Keratinocyte (primary cell): ENCODE measurements around the gene LYZL1. TPM values are rescaled to one million over a fixed set of nuclear protein-coding genes. Genes with fewer than 3 reads are reported as not detected.

Source experiments
- DNase-seq: peaks from one replicate; pipeline ENCODE4 v3.0.0-alpha.2; 2011; ENCODE audit warnings: low read depth, missing footprints, low spot score
- FAIRE-seq: peaks from 2 replicates; lab custom pipeline; 2011; peaks lifted over from hg19 to GRCh38; lab: Jason Lieb, UNC
- H2AFZ ChIP-seq: 2 replicates; pipeline ENCODE4 v1.6.0; 2012; ENCODE audit warnings: low read length, control low read depth, inconsistent platforms; ENCODE audit not compliant: control insufficient read depth
- H3K27ac ChIP-seq: 2 replicates; pipeline ENCODE4 v1.5.1; 2011; ENCODE audit warnings: low read length; ENCODE audit not compliant: control insufficient read depth, insufficient read depth
- H3K27me3 ChIP-seq: 3 replicates; pipeline ENCODE4 v1.6.0; 2011; ENCODE audit warnings: low read length; ENCODE audit not compliant: control insufficient read depth, insufficient read depth; ENCODE audit errors: extremely low read depth
- H3K36me3 ChIP-seq, 2 experiments: 2 replicates in 1 of 2; 3 replicates in 1 of 2; pipeline ENCODE4 v1.5.1; 2011; ENCODE audit warnings: low read length in 2 of 2, mild to moderate bottlenecking in 1 of 2; ENCODE audit not compliant: control insufficient read depth in 2 of 2, insufficient read depth in 2 of 2; ENCODE audit errors: extremely low read depth in 1 of 2
- H3K4me1 ChIP-seq: 3 replicates; pipeline ENCODE4 v1.5.1; 2011; ENCODE audit warnings: low read length; ENCODE audit not compliant: control insufficient read depth, insufficient read depth; ENCODE audit errors: extremely low read depth
- H3K4me2 ChIP-seq: 3 replicates; pipeline ENCODE4 v1.6.0; 2011; ENCODE audit warnings: low read depth, low read length; ENCODE audit not compliant: control insufficient read depth, insufficient read depth; ENCODE audit errors: extremely low read depth
- H3K4me3 ChIP-seq, 3 experiments: fragments of 200-600 bp in 1 of 3; sonication (generic) in 1 of 3; 2 replicates in 2 of 3; 3 replicates in 1 of 3; pipeline ENCODE4 v1.5.1; 2011 to 2016; ENCODE audit warnings: low read length in 3 of 3, mild to moderate bottlenecking in 3 of 3, control low read depth in 2 of 3, inconsistent platforms in 1 of 3, low read depth in 1 of 3, mixed read lengths in 1 of 3, mixed run types in 1 of 3, moderate library complexity in 1 of 3; ENCODE audit not compliant: control insufficient read depth in 2 of 3, insufficient read depth in 2 of 3; ENCODE audit errors: extremely low read depth in 1 of 3
- H3K79me2 ChIP-seq: 2 replicates; pipeline ENCODE4 v1.6.0; 2012; ENCODE audit warnings: low read length; ENCODE audit not compliant: control insufficient read depth, insufficient read depth
- H3K9ac ChIP-seq: 3 replicates; pipeline ENCODE4 v1.6.0; 2011; ENCODE audit warnings: low read length; ENCODE audit not compliant: control insufficient read depth, insufficient read depth; ENCODE audit errors: extremely low read depth
- H3K9me1 ChIP-seq: 3 replicates; pipeline ENCODE4 v1.6.0; 2011; ENCODE audit warnings: low read length; ENCODE audit not compliant: control insufficient read depth, insufficient read depth; ENCODE audit errors: extremely low read depth
- H3K9me3 ChIP-seq: 2 replicates; pipeline ENCODE4 v1.5.1; 2012; ENCODE audit warnings: low read depth, low read length; ENCODE audit not compliant: control insufficient read depth
- H4K20me1 ChIP-seq: 3 replicates; pipeline ENCODE4 v1.6.0; 2011; ENCODE audit warnings: low read length; ENCODE audit not compliant: control insufficient read depth, insufficient read depth; ENCODE audit errors: extremely low read depth
- CTCF ChIP-seq, 3 experiments: IDR thresholded peaks in 1 of 3; conservative IDR thresholded peaks in 1 of 3; optimal IDR thresholded peaks in 1 of 3; 2 replicates in 2 of 3; 3 replicates in 1 of 3; pipeline versions ENCODE3 to v1.5.1; 2011; ENCODE audit warnings: low read length in 3 of 3, mild to moderate bottlenecking in 3 of 3, moderate library complexity in 2 of 3, control low read depth in 1 of 3, inconsistent platforms in 1 of 3; ENCODE audit not compliant: insufficient read depth in 2 of 3; ENCODE audit errors: extremely low read depth in 1 of 3
- EZH2 ChIP-seq: IDR thresholded peaks from one replicate; pipeline ENCODE4 v1.6.1; 2012; ENCODE audit warnings: inconsistent platforms, mild to moderate bottlenecking, low read length, moderate library complexity
- dilution Hi-C: fragments of 300-500 bp; cut with MboI; formaldehyde crosslinking; loops from one replicate; pipeline ENCODE4 v1.7.0; 2020; ENCODE audit warnings: low sequenced_read_pairs; ENCODE audit not compliant: extremely low pct_ligation_motif_present
- polyA plus RNA-seq, 5 experiments: library from polyadenylated mRNA; depleted of rRNA in 3 of 5; stranded (reverse) in 3 of 5; stranded (forward) in 1 of 5; unstranded in 1 of 5; fragments of >200 nt; gene quantifications; 1 replicate in 1 of 5; 2 replicates in 3 of 5; 3 replicates in 1 of 5; pipeline versions ENCODE4 v1.2.1 to v1.2.3, GENCODE V29; 2011 to 2012; ENCODE audit warnings: missing spikeins in 2 of 5, low read depth in 1 of 5, low replicate concordance in 1 of 5

The LYZL1 gene
- polyA plus RNA-seq, 1 donor (not counting 4 experiments of a cell fraction or from before 2014, with no cell fraction given) = not detected

- H3K4me3 ChIP-seq = no peak overlapping the region
- no peaks in the 10 kb centered on the region for H3K9me3 ChIP-seq
- H3K27ac ChIP-seq = no peak overlapping the region
- no peak overlapping the region for H3K9ac ChIP-seq
- dilution Hi-C loops = no loop called here
- H4K20me1 ChIP-seq = no peaks in the 10 kb centered on the region
- no peaks in the 10 kb centered on the region for H3K36me3 ChIP-seq
- no peaks in the 10 kb centered on the region for H3K27me3 ChIP-seq
- H3K9me1 ChIP-seq = no peaks in the 10 kb centered on the region
- no peak overlapping the region for H3K4me2 ChIP-seq
- DNase-seq (no peak), FAIRE-seq (no peak)
- H3K4me1 ChIP-seq = no peaks in the 10 kb centered on the region
- no peak for TF ChIP-seq CTCF (optimal IDR thresholded peaks at IDR 0.05 in 1 of 3, IDR thresholded peaks at IDR 0.05 in 1 of 3, conservative IDR thresholded peaks at IDR 0.05 in 1 of 3; ENCODE audit: extremely low read depth in 1 of 3, insufficient read depth in 2 of 3, low read length in 3 of 3)
- TF ChIP-seq EZH2 = no peak
- no peak overlapping the region for H2AFZ ChIP-seq
- H3K79me2 ChIP-seq = no peaks in the 10 kb centered on the region
Measured at GRCh38 chr10:29280488-29280840, 8.4 kb upstream of the LYZL1 start.

GRCh38 chr10:29285624-29286051 is 3.2 kb upstream of the LYZL1 start:
- Histone ChIP-seq H3K4me3 (no peak overlapping the region), H3K9me3 (no peaks in the 10 kb centered on the region), H3K27me3 (no peaks in the 10 kb centered on the region), H3K4me1 (no peaks in the 10 kb centered on the region), H3K4me2 (no peak overlapping the region), H2AFZ (no peak overlapping the region), H3K9me1 (no peaks in the 10 kb centered on the region), H3K79me2 (no peaks in the 10 kb centered on the region), H3K27ac (no peak overlapping the region), H3K9ac (no peak overlapping the region), H3K36me3 (no peaks in the 10 kb centered on the region), H4K20me1 (no peaks in the 10 kb centered on the region)
- no peak for FAIRE-seq
- DNase-seq = no peak
- dilution Hi-C loops = no loop called here
- no peak for TF ChIP-seq EZH2
- TF ChIP-seq CTCF (optimal IDR thresholded peaks at IDR 0.05 in 1 of 3, IDR thresholded peaks at IDR 0.05 in 1 of 3, conservative IDR thresholded peaks at IDR 0.05 in 1 of 3; ENCODE audit: extremely low read depth in 1 of 3, insufficient read depth in 2 of 3, low read length in 3 of 3) = no peak
